Fibroblast of lung (primary cell): Measurements from ENCODE around the gene PCSK9. TPM values are rescaled to one million over a fixed set of nuclear protein-coding genes. Genes with fewer than 3 reads are reported as not detected.

Experiments
- DNase-seq, 2 donors: peaks; one replicate each; pipeline versions ENCODE4 v3.0.0 to v3.0.0-alpha.2; 2010; ENCODE audit warnings: low read depth in 2 of 2
- H2AFZ ChIP-seq: 2 replicates; pipeline ENCODE4 v1.5.1; 2012; ENCODE audit warnings: low read length, control low read depth, inconsistent platforms
- H3K27ac ChIP-seq: 2 replicates; pipeline ENCODE4 v1.5.1; 2011; ENCODE audit warnings: low read length, control low read depth; ENCODE audit not compliant: insufficient read depth
- H3K27me3 ChIP-seq: 2 replicates; pipeline ENCODE4 v1.5.1; 2011; ENCODE audit warnings: mild to moderate bottlenecking, low read length; ENCODE audit not compliant: control insufficient read depth, insufficient read depth
- H3K36me3 ChIP-seq: 2 replicates; pipeline ENCODE4 v1.5.1; 2011; ENCODE audit warnings: low read length; ENCODE audit not compliant: control insufficient read depth, insufficient read depth
- H3K4me1 ChIP-seq: 2 replicates; pipeline ENCODE4 v1.5.1; 2011; ENCODE audit warnings: low read length; ENCODE audit not compliant: control insufficient read depth, insufficient read depth; ENCODE audit errors: extremely low read depth
- H3K4me2 ChIP-seq: 2 replicates; pipeline ENCODE4 v1.5.1; 2011; ENCODE audit warnings: low read length, control low read depth; ENCODE audit not compliant: insufficient read depth; ENCODE audit errors: extremely low read depth
- H3K4me3 ChIP-seq, 4 experiments: fragments of 200-600 bp in 1 of 4; sonication (generic) in 1 of 4; replicated peaks in 1 of 4; 2 replicates each; pipeline ENCODE4 v1.5.1; 2011 to 2016; ENCODE audit warnings: low read length in 4 of 4, low read depth in 3 of 4, mild to moderate bottlenecking in 3 of 4, control low read depth in 2 of 4, inconsistent platforms in 1 of 4, mixed read lengths in 1 of 4; ENCODE audit not compliant: insufficient read depth in 1 of 4; ENCODE audit errors: control extremely low read depth in 1 of 4
- H3K79me2 ChIP-seq: 2 replicates; pipeline ENCODE4 v1.5.1; 2012; ENCODE audit warnings: mild to moderate bottlenecking, low read length, inconsistent platforms; ENCODE audit not compliant: control insufficient read depth, insufficient read depth
- H3K9ac ChIP-seq: 2 replicates; pipeline ENCODE4 v1.5.1; 2011; ENCODE audit warnings: mild to moderate bottlenecking, low read length, control low read depth; ENCODE audit not compliant: insufficient read depth
- H3K9me3 ChIP-seq: 2 replicates; pipeline ENCODE4 v1.5.1; 2012; ENCODE audit warnings: low read depth, low read length; ENCODE audit not compliant: control insufficient read depth, insufficient read depth
- H4K20me1 ChIP-seq: 2 replicates; pipeline ENCODE4 v1.5.1; 2011; ENCODE audit warnings: low read length; ENCODE audit not compliant: control insufficient read depth, insufficient read depth; ENCODE audit errors: extremely low read depth
- EZH2 ChIP-seq: IDR thresholded peaks from 2 replicates; pipeline ENCODE4 v1.5.1; 2012; ENCODE audit warnings: low read length, control low read depth, mild to moderate bottlenecking; ENCODE audit errors: missing control alignments
- polyA plus RNA-seq, 2 donors: library from polyadenylated mRNA; depleted of rRNA in 1 of 2; stranded (reverse) in 1 of 2; unstranded in 1 of 2; fragments of >200 nt; gene quantifications; 2 replicates each; pipeline ENCODE4 v1.2.1, GENCODE V29; 2011 to 2012; ENCODE audit warnings: missing spikeins in 1 of 2
- total RNA-seq: library from RNA; depleted of rRNA; stranded (reverse); fragments of >200 nt; gene quantifications from 2 replicates; pipeline ENCODE4 v1.2.1, GENCODE V29; 2014
- TF ChIP-seq, protein P1 (sequence below), 2 donors: IDR thresholded peaks in 1 of 2; conservative IDR thresholded peaks in 1 of 2; 1 replicate in 1 of 2; 2 replicates in 1 of 2; pipeline ENCODE4 v1.5.1; 2011 to 2012; ENCODE audit warnings: low read length in 2 of 2, control low read depth in 1 of 2, inconsistent platforms in 1 of 2, low read depth in 1 of 2, mild to moderate bottlenecking in 1 of 2

The PCSK9 gene
- total and polyA plus RNA-seq, 2 donors (not counting 1 experiment from before 2014, with no cell fraction given) = 0.70 to 2.0 TPM

DNA sequence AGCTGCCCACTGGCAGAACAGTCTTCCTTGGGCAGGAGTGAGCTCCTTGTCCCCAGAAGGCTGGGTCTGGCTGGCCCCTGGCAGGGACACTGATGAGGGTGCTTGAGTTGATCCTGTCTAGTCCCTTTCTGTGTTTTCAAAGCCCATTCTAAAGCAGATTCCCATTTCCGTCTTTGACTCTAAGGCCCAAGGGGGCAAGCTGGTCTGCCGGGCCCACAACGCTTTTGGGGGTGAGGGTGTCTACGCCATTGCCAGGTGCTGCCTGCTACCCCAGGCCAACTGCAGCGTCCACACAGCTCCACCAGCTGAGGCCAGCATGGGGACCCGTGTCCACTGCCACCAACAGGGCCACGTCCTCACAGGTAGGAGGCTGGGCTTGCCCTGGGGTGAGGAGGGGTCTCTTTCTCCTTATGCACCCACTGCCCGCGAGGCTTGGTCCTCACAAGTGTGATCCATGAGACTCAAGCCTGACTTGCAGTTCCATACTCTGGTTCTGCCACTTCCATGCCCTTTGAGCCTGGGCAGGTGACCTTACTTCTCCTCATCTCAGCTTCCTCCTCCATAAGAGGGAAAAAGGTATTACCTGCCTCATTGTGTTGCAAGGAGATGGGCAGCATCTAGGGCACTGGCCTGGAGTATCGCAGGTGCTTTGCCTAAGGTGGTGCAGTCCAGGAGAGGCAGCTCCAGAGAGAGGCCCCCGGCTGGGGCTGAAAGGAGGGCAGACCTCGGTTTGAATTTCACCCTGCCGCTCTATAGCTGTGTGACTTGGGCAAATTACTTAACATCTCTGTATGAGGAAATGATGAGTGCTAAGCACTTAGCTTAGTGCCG, 20.2 kb downstream of the PCSK9 start:
- H3K4me3 ChIP-seq = no peak overlapping the region
- TF ChIP-seq, protein P1, sequence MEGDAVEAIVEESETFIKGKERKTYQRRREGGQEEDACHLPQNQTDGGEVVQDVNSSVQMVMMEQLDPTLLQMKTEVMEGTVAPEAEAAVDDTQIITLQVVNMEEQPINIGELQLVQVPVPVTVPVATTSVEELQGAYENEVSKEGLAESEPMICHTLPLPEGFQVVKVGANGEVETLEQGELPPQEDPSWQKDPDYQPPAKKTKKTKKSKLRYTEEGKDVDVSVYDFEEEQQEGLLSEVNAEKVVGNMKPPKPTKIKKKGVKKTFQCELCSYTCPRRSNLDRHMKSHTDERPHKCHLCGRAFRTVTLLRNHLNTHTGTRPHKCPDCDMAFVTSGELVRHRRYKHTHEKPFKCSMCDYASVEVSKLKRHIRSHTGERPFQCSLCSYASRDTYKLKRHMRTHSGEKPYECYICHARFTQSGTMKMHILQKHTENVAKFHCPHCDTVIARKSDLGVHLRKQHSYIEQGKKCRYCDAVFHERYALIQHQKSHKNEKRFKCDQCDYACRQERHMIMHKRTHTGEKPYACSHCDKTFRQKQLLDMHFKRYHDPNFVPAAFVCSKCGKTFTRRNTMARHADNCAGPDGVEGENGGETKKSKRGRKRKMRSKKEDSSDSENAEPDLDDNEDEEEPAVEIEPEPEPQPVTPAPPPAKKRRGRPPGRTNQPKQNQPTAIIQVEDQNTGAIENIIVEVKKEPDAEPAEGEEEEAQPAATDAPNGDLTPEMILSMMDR (conservative IDR thresholded peaks at IDR 0.05 in 1 of 2, IDR thresholded peaks at IDR 0.05 in 1 of 2; ENCODE audit: low read depth in 1 of 2, low read length in 2 of 2) = no peak
- TF ChIP-seq EZH2 = no peak

DNA sequence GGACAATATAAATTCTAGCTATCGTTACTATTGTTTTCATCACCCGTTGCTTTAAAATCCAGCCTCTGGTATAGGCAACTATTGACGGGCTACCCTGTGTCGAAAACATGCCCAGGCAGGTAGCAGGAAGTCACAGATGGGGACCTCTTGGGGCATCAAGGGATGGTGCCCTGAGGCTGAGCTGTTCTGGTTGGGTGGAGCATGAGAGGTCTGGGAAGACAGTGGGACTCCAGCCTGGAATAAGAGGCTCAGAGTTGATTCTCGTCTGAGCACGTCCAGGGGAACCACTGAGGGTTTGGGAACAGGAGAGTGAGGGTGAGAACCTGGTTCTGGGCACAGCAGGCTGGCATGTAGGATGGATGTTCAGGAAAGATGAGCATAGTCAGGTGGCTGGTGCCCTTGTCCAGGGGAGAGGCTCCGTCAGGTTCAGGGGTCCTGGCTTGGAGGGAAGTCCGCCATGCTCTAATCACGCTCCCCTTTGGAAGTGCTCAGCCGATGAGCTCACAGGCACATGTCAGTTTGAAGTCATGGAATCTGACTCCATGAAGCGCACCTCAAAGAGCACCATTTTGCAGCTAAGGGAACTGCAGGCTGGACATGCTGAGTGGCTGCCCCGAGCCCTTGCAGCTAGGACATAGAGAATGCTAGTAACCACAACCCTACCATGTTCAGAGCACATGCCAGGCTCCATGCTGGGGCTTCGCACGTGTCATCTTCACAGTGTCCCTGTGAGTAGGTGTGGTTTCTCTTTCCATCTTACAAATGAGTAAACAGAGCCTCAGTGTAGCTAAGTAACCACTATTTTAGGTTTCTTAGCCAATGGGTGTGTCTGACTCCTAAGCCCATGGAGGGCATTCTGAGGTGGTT, 21.0 kb downstream of the PCSK9 start:
- Histone ChIP-seq H4K20me1 (no peaks in the 10 kb centered on the region), H3K36me3 (no peaks in the 10 kb centered on the region), H3K4me2 (no peak overlapping the region), H3K27me3 (peaks cover 2% of the 10 kb centered on the region), H3K79me2 (no peaks in the 10 kb centered on the region), H3K27ac (no peak overlapping the region), H3K9ac (no peak overlapping the region), H3K4me3 (no peak overlapping the region), H3K4me1 (no peaks in the 10 kb centered on the region), H3K9me3 (no peaks in the 10 kb centered on the region), H2AFZ (no peak overlapping the region)
- TF ChIP-seq EZH2 = no peak
- TF ChIP-seq, protein P1 (conservative IDR thresholded peaks at IDR 0.05 in 1 of 2, IDR thresholded peaks at IDR 0.05 in 1 of 2; ENCODE audit: low read depth in 1 of 2, low read length in 2 of 2) = no peak
- peak in 1 of 2 donors; percentile 8 for DNase-seq

More for the DNA sequence above, 20.2 kb downstream of the PCSK9 start:
- Histone ChIP-seq H3K36me3 (no peaks in the 10 kb centered on the region), H3K9me3 (no peaks in the 10 kb centered on the region), H3K27ac (no peak overlapping the region), H3K9ac (no peak overlapping the region), H3K79me2 (no peaks in the 10 kb centered on the region), H2AFZ (no peak overlapping the region), H3K4me1 (no peaks in the 10 kb centered on the region), H4K20me1 (no peaks in the 10 kb centered on the region), H3K27me3 (peaks cover 2% of the 10 kb centered on the region), H3K4me2 (no peak overlapping the region)
- DNase-seq = no peak
